CD14-positive monocyte (primary cell): ENCODE measurements around the gene LRRTM3. TPM values are rescaled to one million over a fixed set of nuclear protein-coding genes. Genes with fewer than 3 reads are reported as not detected.

Source experiments
- DNase-seq, 3 donors: peaks; one replicate each; pipeline ENCODE4 v3.0.0-alpha.2; 2011 to 2022
- H2AFZ ChIP-seq: 2 replicates; pipeline ENCODE4 v1.6.0; 2012; ENCODE audit warnings: mild to moderate bottlenecking, low read depth, low read length, inconsistent platforms; ENCODE audit not compliant: insufficient read depth, poor library complexity, severe bottlenecking
- H3K27ac ChIP-seq, 2 donors: 1 replicate in 1 of 2; 2 replicates in 1 of 2; pipeline ENCODE4 v1.5.1; 2012 to 2013; ENCODE audit warnings: low read length in 2 of 2, control low read depth in 1 of 2, inconsistent platforms in 1 of 2, low read depth in 1 of 2, mild to moderate bottlenecking in 1 of 2
- H3K27me3 ChIP-seq, 2 donors: one replicate each; pipeline versions ENCODE4 v1.6.0 to v1.6.1; 2011 to 2013; ENCODE audit warnings: low read length in 2 of 2; ENCODE audit not compliant: control insufficient read depth in 2 of 2, insufficient read depth in 2 of 2
- H3K36me3 ChIP-seq, 2 donors: replicated peaks in 1 of 2; 1 replicate in 1 of 2; 2 replicates in 1 of 2; pipeline versions ENCODE4 v1.5.1 to v1.6.1; 2012 to 2013; ENCODE audit warnings: low read length in 2 of 2, control low read depth in 1 of 2, inconsistent platforms in 1 of 2, mild to moderate bottlenecking in 1 of 2; ENCODE audit not compliant: insufficient read depth in 2 of 2, control insufficient read depth in 1 of 2
- H3K4me1 ChIP-seq, 2 donors: 1 replicate in 1 of 2; 2 replicates in 1 of 2; pipeline versions ENCODE4 v1.5.1 to v1.6.1; 2012 to 2013; ENCODE audit warnings: low read length in 2 of 2, control low read depth in 1 of 2, inconsistent platforms in 1 of 2, mild to moderate bottlenecking in 1 of 2, moderate library complexity in 1 of 2; ENCODE audit not compliant: insufficient read depth in 2 of 2, control insufficient read depth in 1 of 2
- H3K4me2 ChIP-seq: replicated peaks from 2 replicates; pipeline ENCODE3; 2012; ENCODE audit warnings: low read length, moderate library complexity, mild to moderate bottlenecking; ENCODE audit not compliant: poor library complexity, severe bottlenecking; ENCODE audit errors: extremely low read depth
- H3K4me3 ChIP-seq, 3 experiments: fragments of 200-600 bp in 1 of 3; sonication (generic) in 1 of 3; replicated peaks in 1 of 3; 1 replicate in 2 of 3; 2 replicates in 1 of 3; pipeline ENCODE4 v1.5.1; 2011 to 2013; ENCODE audit warnings: low read length in 3 of 3, mild to moderate bottlenecking in 3 of 3, control low read depth in 2 of 3, low read depth in 2 of 3, inconsistent platforms in 1 of 3, moderate library complexity in 1 of 3
- H3K79me2 ChIP-seq: 2 replicates; pipeline ENCODE4 v1.6.0; 2012; ENCODE audit warnings: mild to moderate bottlenecking, control low read depth, inconsistent platforms, low read length, moderate library complexity; ENCODE audit not compliant: insufficient read depth
- H3K9ac ChIP-seq: 2 replicates; pipeline ENCODE4 v1.6.0; 2017; ENCODE audit warnings: low read length, mild to moderate bottlenecking; ENCODE audit not compliant: insufficient read depth, poor library complexity, severe bottlenecking
- H3K9me3 ChIP-seq, 2 donors: replicated peaks in 1 of 2; 1 replicate in 1 of 2; 2 replicates in 1 of 2; pipeline versions ENCODE4 v1.5.1 to v1.6.1; 2012 to 2013; ENCODE audit warnings: low read length in 2 of 2, control low read depth in 1 of 2; ENCODE audit not compliant: control insufficient read depth in 1 of 2, insufficient read depth in 1 of 2
- H4K20me1 ChIP-seq: 2 replicates; pipeline ENCODE4 v1.6.0; 2012; ENCODE audit warnings: mild to moderate bottlenecking, low read length, control low read depth, moderate library complexity; ENCODE audit not compliant: insufficient read depth
- H3K27ac Mint-ChIP-seq, 7 donors: one replicate each; pipeline ENCODE4 v1.8.0; 2020; ENCODE audit warnings: mild to moderate bottlenecking in 7 of 7, mixed read lengths in 7 of 7, moderate library complexity in 6 of 7, inconsistent platforms in 2 of 7
- H3K27me3 Mint-ChIP-seq, 3 donors: one replicate each; pipeline ENCODE4 v1.8.0; 2021 to 2022; ENCODE audit warnings: low read depth in 3 of 3, mild to moderate bottlenecking in 3 of 3, mixed read lengths in 3 of 3, moderate library complexity in 3 of 3, inconsistent platforms in 1 of 3
- H3K36me3 Mint-ChIP-seq, 2 donors: one replicate each; pipeline ENCODE4 v1.8.0; 2020; ENCODE audit warnings: mixed read lengths in 2 of 2, inconsistent platforms in 1 of 2, mild to moderate bottlenecking in 1 of 2
- H3K4me1 Mint-ChIP-seq: one replicate; pipeline ENCODE4 v1.8.0; 2020; ENCODE audit warnings: mild to moderate bottlenecking, mixed read lengths
- H3K4me3 Mint-ChIP-seq, 2 donors: one replicate each; pipeline ENCODE4 v1.8.0; 2020; ENCODE audit warnings: mild to moderate bottlenecking in 2 of 2, mixed read lengths in 2 of 2, moderate library complexity in 1 of 2
- H3K9me3 Mint-ChIP-seq, 7 donors: one replicate each; pipeline ENCODE4 v1.8.0; 2020 to 2022; ENCODE audit warnings: mixed read lengths in 7 of 7, mild to moderate bottlenecking in 6 of 7, moderate library complexity in 6 of 7, inconsistent platforms in 2 of 7
- CTCF ChIP-seq: fragments of 200-600 bp; IDR thresholded peaks from one replicate; pipeline ENCODE4 v1.8.0; 2022; ENCODE audit warnings: antibody characterized with exemption, mild to moderate bottlenecking
- WGBS: methylation state at CpG from one replicate; pipeline ENCODE4 v1.1.5; 2013; ENCODE audit warnings: missing lambda C conversion rate; ENCODE audit not compliant: insufficient coverage; 5-methylcytosine and 5-hydroxymethylcytosine counted together
- intact Hi-C, 2 donors: fragments of 100-400 bp; cut with micrococcal nuclease; formaldehyde crosslinking; loops; one replicate each; pipeline versions ENCODE4 v1.15.0 to v1.15.1; 2023
- polyA plus RNA-seq, 3 donors: library from polyadenylated mRNA; depleted of rRNA in 1 of 3; unstranded in 2 of 3; stranded (reverse) in 1 of 3; fragments of 300-500 nt in 2 of 3; fragments of >200 nt in 1 of 3; fragmentation: Illumina TruSeq in 2 of 3; gene quantifications; 1 replicate in 2 of 3; 2 replicates in 1 of 3; pipeline ENCODE4 v1.2.3, GENCODE V29; 2012 to 2021

Gene LRRTM3
- polyA plus RNA-seq, 3 donors = not detected

GRCh38 chr10:67088036-67088435 is 162.2 kb downstream of the LRRTM3 start:
- no peak overlapping the region for H3K27ac Mint-ChIP-seq
- H3K4me1 Mint-ChIP-seq = no peaks in the 10 kb centered on the region
- no peak overlapping the region for H2AFZ ChIP-seq
- H3K4me1 ChIP-seq = no peaks in the 10 kb centered on the region
- H3K36me3 Mint-ChIP-seq = no peaks in the 10 kb centered on the region
- H3K9me3 ChIP-seq = no peaks in the 10 kb centered on the region
- H3K9ac ChIP-seq = no peak overlapping the region
- H4K20me1 ChIP-seq = no peaks in the 10 kb centered on the region
- H3K4me3 Mint-ChIP-seq = no peak overlapping the region
- no peak overlapping the region for H3K4me2 ChIP-seq
- no peak for DNase-seq
- H3K27me3 Mint-ChIP-seq = no peaks in the 10 kb centered on the region
- intact Hi-C loops = no loop called here
- no peaks in the 10 kb centered on the region for H3K36me3 ChIP-seq
- no peaks in the 10 kb centered on the region for H3K27me3 ChIP-seq
- H3K27ac ChIP-seq = no peak overlapping the region
- no peaks in the 10 kb centered on the region for H3K79me2 ChIP-seq
- no peak overlapping the region for H3K4me3 ChIP-seq
- no CpG with 5 or more reads among the region's 1 CpG for WGBS
- TF ChIP-seq CTCF = no peak
- peaks cover 0 to 2% (median 0%) of the 10 kb centered on the region in 7 donors for H3K9me3 Mint-ChIP-seq

- Histone ChIP-seq H3K9me3 (no peaks in the 10 kb centered on the region), H3K9ac (no peak overlapping the region), H3K79me2 (no peaks in the 10 kb centered on the region), H4K20me1 (no peaks in the 10 kb centered on the region), H3K27ac (no peak overlapping the region), H3K27me3 (no peaks in the 10 kb centered on the region), H3K4me1 (no peaks in the 10 kb centered on the region), H3K36me3 (no peaks in the 10 kb centered on the region), H3K4me2 (no peak overlapping the region), H2AFZ (no peak overlapping the region), H3K4me3 (no peak overlapping the region)
- Mint-ChIP-seq H3K27ac (no peak overlapping the region), H3K9me3 (no peaks in the 10 kb centered on the region), H3K4me3 (no peak overlapping the region), H3K27me3 (no peaks in the 10 kb centered on the region), H3K36me3 (no peaks in the 10 kb centered on the region), H3K4me1 (no peaks in the 10 kb centered on the region)
- no peak for DNase-seq
- WGBS = 80% methylated on average over 1 of the region's 2 CpGs
- intact Hi-C loops = no loop called here
- TF ChIP-seq CTCF = no peak
These were observed 169.7 kb downstream of the LRRTM3 start for GRCh38 chr10:67095531-67095930.
